ENCODE data around the gene C2CD4B. TPM values are rescaled to one million over a fixed set of nuclear protein-coding genes. Genes with fewer than 3 reads are reported as not detected.

The C2CD4B gene
- total RNA-seq, 4 donors from 2014 or later = 2.5 to 8.6 (median 3.9) TPM

DNA sequence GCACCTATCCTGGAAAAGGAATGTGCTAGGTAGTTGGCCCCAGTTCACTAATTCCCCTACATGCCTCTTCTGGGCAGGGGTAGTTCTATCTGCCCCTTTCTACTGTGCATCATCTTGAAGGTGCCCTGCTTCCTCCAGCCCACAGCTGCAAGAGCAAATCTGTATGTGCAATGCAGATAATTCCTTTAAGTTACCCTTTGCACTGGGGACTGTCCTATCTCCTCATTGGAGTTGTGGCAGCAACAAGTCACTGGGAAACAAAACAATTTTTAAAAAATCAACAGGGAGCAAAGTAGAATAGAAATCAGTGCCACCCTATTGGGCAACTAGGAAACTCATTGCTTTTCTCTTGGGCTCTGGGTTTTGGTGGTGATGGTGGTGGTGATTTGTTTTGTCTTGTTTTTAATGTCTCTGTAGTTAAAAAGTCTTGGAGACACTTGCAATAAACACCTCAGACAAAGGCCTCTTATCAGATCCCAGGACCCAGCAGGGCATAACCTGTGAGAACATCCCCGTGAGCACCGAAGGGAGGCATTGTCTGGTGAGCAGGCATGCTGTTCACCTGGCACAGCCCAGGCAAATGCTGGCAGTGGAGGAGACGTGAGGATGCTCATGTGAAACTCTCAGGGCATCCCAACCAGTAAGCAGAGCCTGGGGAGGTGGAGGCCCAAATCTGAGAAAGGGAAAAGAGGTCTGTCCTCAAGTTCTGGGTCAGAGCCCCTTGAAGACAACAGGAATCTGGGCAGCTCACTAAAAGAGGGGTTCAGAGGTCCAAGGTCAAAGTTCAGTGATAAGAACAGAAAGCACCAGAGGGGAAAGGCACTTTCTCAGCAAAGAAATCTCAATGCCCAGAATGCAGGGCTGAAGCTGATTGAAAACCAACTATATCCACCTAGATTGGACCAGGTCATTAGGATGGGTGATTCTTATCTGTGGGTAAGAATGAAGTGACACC, 27.9 kb downstream of the C2CD4B start:
- TF ChIP-seq POLR2A (IDR thresholded peaks at IDR 0.05; ENCODE audit: low read depth) = no peak
- TF ChIP-seq, protein P1, sequence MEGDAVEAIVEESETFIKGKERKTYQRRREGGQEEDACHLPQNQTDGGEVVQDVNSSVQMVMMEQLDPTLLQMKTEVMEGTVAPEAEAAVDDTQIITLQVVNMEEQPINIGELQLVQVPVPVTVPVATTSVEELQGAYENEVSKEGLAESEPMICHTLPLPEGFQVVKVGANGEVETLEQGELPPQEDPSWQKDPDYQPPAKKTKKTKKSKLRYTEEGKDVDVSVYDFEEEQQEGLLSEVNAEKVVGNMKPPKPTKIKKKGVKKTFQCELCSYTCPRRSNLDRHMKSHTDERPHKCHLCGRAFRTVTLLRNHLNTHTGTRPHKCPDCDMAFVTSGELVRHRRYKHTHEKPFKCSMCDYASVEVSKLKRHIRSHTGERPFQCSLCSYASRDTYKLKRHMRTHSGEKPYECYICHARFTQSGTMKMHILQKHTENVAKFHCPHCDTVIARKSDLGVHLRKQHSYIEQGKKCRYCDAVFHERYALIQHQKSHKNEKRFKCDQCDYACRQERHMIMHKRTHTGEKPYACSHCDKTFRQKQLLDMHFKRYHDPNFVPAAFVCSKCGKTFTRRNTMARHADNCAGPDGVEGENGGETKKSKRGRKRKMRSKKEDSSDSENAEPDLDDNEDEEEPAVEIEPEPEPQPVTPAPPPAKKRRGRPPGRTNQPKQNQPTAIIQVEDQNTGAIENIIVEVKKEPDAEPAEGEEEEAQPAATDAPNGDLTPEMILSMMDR (IDR thresholded peaks at IDR 0.05) = no peak
- TF ChIP-seq EP300 (IDR thresholded peaks at IDR 0.05) = no peak
- no peak for TF ChIP-seq POLR2AphosphoS5 (IDR thresholded peaks at IDR 0.05)
- Histone ChIP-seq H3K27me3 (no peaks in the 10 kb centered on the region), H3K4me1 (no peaks in the 10 kb centered on the region), H3K36me3 (no peaks in the 10 kb centered on the region), H3K9me3 (no peaks in the 10 kb centered on the region), H3K27ac (replicated peaks in 1 of 4) (no peak overlapping the region), H3K4me3 (no peak overlapping the region)
- peak; percentile 68 for DNase-seq (ENCODE audit: extremely low spot score)
- 96% methylated on average over 3 of the region's 3 CpGs for WGBS
- intact Hi-C loops (cut with DNase I) = no loop called here

DNA sequence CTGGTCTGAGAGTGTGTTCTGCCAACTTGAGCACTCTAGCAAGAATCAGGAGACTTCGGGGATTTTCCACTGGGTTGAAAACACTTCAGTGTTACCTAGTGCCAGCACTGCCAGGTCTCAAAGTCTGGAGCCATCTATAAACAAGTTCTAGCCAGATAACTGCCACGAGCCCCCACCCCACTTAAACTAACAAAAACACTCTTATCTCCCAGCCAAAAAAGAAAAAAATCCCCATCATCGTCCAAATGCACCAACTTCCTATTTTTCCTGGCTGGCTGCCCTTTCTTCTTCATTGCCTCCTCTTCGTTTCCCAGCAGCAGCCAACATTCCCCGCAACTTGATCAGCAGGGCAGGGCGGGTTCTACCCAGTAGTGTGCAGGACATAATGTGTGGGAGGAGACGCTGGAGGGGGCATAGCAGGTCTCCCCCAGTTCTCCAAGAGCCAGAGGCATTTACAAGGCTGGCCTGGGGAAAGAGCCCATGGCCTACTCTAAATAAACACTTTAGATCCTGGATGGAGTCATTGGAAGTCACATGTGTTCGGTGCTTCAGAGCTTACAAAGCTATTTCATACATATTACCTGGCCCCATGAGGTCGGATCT, 29.5 kb downstream of the C2CD4B start:
- intact Hi-C loops (cut with DNase I) = no loop called here
- 54% methylated on average over 9 of the region's 9 CpGs for WGBS
- no peak overlapping the region for H3K27ac ChIP-seq (replicated peaks in 1 of 4)
- H3K36me3 ChIP-seq = no peaks in the 10 kb centered on the region
- H3K27me3 ChIP-seq = no peaks in the 10 kb centered on the region
- peak; percentile 77 for DNase-seq (ENCODE audit: extremely low spot score)
- no peaks in the 10 kb centered on the region for H3K4me1 ChIP-seq
- H3K9me3 ChIP-seq = no peaks in the 10 kb centered on the region
- TF ChIP-seq POLR2A (IDR thresholded peaks at IDR 0.05; ENCODE audit: low read depth) = no peak
- TF ChIP-seq POLR2AphosphoS5 (IDR thresholded peaks at IDR 0.05) = no peak
- no peak for TF ChIP-seq EP300 (IDR thresholded peaks at IDR 0.05)
- TF ChIP-seq, protein P1 (IDR thresholded peaks at IDR 0.05) = no peak
- no peak overlapping the region for H3K4me3 ChIP-seq

DNA sequence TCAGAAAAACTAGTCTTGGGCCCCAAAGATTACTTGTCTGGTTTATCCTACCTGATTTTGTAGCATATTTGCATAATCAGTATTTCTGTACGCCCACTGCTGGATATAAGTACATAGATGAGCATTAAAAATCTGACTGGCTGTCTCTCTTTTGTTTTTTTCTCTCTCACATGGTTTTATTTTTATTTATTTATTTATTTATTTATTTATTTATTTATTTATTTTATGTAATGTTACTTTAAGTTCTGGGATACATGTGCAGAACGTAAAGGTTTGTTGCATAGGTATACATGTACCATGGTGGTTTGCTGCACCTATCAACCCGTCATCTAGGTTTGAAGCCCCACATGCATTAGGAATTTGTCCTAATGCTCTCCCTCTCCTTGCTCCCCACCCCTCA, 31.9 kb downstream of the C2CD4B start:
- Histone ChIP-seq H3K27ac (replicated peaks in 1 of 4) (no peak overlapping the region), H3K36me3 (no peaks in the 10 kb centered on the region), H3K4me1 (no peaks in the 10 kb centered on the region), H3K4me3 (no peak overlapping the region), H3K27me3 (no peaks in the 10 kb centered on the region), H3K9me3 (no peaks in the 10 kb centered on the region)
- WGBS = 97% methylated on average over 3 of the region's 3 CpGs
- peak; percentile 17 for DNase-seq (ENCODE audit: extremely low spot score)
- intact Hi-C loops (cut with DNase I) = no loop called here
- TF ChIP-seq, protein P1 (IDR thresholded peaks at IDR 0.05) = no peak
- no peak for TF ChIP-seq POLR2A (IDR thresholded peaks at IDR 0.05; ENCODE audit: low read depth)
- no peak for TF ChIP-seq POLR2AphosphoS5 (IDR thresholded peaks at IDR 0.05)
- no peak for TF ChIP-seq EP300 (IDR thresholded peaks at IDR 0.05)

DNA sequence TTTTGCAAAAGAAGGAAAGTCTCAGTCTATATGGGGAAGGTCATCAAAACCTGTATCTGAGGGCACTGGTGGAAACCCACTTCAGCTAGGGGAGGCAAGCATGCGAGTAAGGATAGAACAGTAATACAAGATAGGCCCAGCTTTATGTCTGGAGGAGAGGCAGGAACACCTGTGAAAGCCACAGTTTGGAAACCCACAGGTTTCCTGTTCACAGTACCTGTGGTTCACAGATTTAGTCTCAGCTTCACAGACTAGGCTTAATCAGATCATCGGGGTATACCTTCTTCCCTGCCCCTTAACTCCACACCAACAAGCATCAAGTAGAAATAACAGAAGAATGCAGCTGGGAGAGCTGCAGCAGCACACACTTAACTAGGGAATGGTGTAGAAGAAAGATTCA, 36.2 kb downstream of the C2CD4B start:
- Histone ChIP-seq H3K27me3 (no peaks in the 10 kb centered on the region), H3K9me3 (no peaks in the 10 kb centered on the region), H3K4me1 (no peaks in the 10 kb centered on the region), H3K4me3 (no peak overlapping the region), H3K36me3 (no peaks in the 10 kb centered on the region), H3K27ac (replicated peaks in 1 of 4) (no peak overlapping the region)
- intact Hi-C loops (cut with DNase I) = no loop called here
- 88% methylated on average over 2 of the region's 2 CpGs for WGBS
- TF ChIP-seq POLR2A (IDR thresholded peaks at IDR 0.05; ENCODE audit: low read depth) (no peak), EP300 (IDR thresholded peaks at IDR 0.05) (no peak), POLR2AphosphoS5 (IDR thresholded peaks at IDR 0.05) (no peak)
- TF ChIP-seq, protein P1 (IDR thresholded peaks at IDR 0.05) = no peak
- DNase-seq (ENCODE audit: extremely low spot score) = no peak

Data from esophagus muscularis mucosa (tissue), 4 donors.